Epidermal melanocyte (primary cell): ENCODE data around the gene UBE3C.

ENCODE experiments used
- DNase-seq: peaks from one replicate; pipeline ENCODE4 v3.0.0; 2011; ENCODE audit warnings: low spot score; ENCODE audit not compliant: insufficient read length

The UBE3C gene

GRCh38 chr7:157176771-157177170 lies 38.0 kb downstream of the UBE3C start:
- DNase-seq: no peak

GRCh38 chr7:157177333-157177982 lies 38.7 kb downstream of the UBE3C start:
- no peak for DNase-seq

GRCh38 chr7:157177983-157178381 lies 39.3 kb downstream of the UBE3C start:
- no peak for DNase-seq

GRCh38 chr7:157183832-157184231 lies 45.1 kb downstream of the UBE3C start:
- no peak for DNase-seq

- no peak for DNase-seq
Observed at GRCh38 chr7:157188091-157188665, 49.5 kb downstream of the UBE3C start.

- DNase-seq: no peak
Observed at GRCh38 chr7:157189405-157189804, 50.7 kb downstream of the UBE3C start.

GRCh38 chr7:157192861-157193260 lies 54.1 kb downstream of the UBE3C start:
- DNase-seq: no peak

GRCh38 chr7:157193274-157193673 lies 54.5 kb downstream of the UBE3C start:
- DNase-seq: no peak

GRCh38 chr7:157194948-157195347 lies 56.2 kb downstream of the UBE3C start:
- no peak for DNase-seq

GRCh38 chr7:157195868-157196267 lies 57.1 kb downstream of the UBE3C start:
- DNase-seq: no peak

- DNase-seq: no peak
Observed at GRCh38 chr7:157204134-157204533, 65.4 kb downstream of the UBE3C start.

- DNase-seq: no peak
Observed at GRCh38 chr7:157205438-157205837, 66.7 kb downstream of the UBE3C start.

- DNase-seq: no peak
Observed at GRCh38 chr7:157208571-157209413, 70.1 kb downstream of the UBE3C start.

GRCh38 chr7:157210682-157211081 lies 72.0 kb downstream of the UBE3C start:
- no peak for DNase-seq

- DNase-seq: no peak
Observed at GRCh38 chr7:157211690-157212089, 73.0 kb downstream of the UBE3C start.

GRCh38 chr7:157219154-157219553 lies 80.4 kb downstream of the UBE3C start:
- no peak for DNase-seq

- no peak for DNase-seq
Observed at GRCh38 chr7:157220916-157221569, 82.3 kb downstream of the UBE3C start.

GRCh38 chr7:157222687-157223086 lies 84.0 kb downstream of the UBE3C start:
- no peak for DNase-seq

GRCh38 chr7:157224627-157225026 lies 85.9 kb downstream of the UBE3C start:
- no peak for DNase-seq

GRCh38 chr7:157228864-157229422 lies 90.2 kb downstream of the UBE3C start:
- no peak for DNase-seq

- no peak for DNase-seq
Observed at GRCh38 chr7:157233677-157234076, 95.0 kb downstream of the UBE3C start.

- DNase-seq: no peak
Observed at GRCh38 chr7:157234271-157234670, 95.5 kb downstream of the UBE3C start.
